MCF 10A (cell line): ENCODE data around the gene CNNM2. TPM values are rescaled to one million over a fixed set of nuclear protein-coding genes. Genes with fewer than 3 reads are reported as not detected.
A peak's percentile ranks its signal among the peaks of the same experiment; 100 is the strongest.

ENCODE experiments used
- BruUV-seq: library from RNA; stranded (reverse); fragments of 400-500 nt; replicated peaks from 2 replicates; lab custom pipeline; 2021; lab: Mats Ljungman, UMichigan
- CTCF ChIA-PET: fragments of 300-600 bp; sonication (Branson Sonifier 250); formaldehyde crosslinking; extraction: SDS; loops from one replicate; lab custom pipeline; 2021; ENCODE audit warnings: antibody characterized with exemption, inconsistent platforms; lab: Yijun Ruan, JAX
- POLR2A ChIA-PET: fragments of 300-600, 350-650 bp; sonication (Branson Sonifier 250); formaldehyde crosslinking; extraction: SDS; loops from one replicate; lab custom pipeline; 2020; ENCODE audit warnings: antibody characterized with exemption, inconsistent platforms; lab: Yijun Ruan, JAX
- DNase-seq: peaks from one replicate; pipeline ENCODE4 v3.0.0-alpha.2; 2018; ENCODE audit not compliant: unreplicated experiment
- H3K27ac Mint-ChIP-seq: one replicate; pipeline ENCODE4 v1.8.0; 2022; ENCODE audit warnings: mild to moderate bottlenecking, low read depth, mixed read lengths; ENCODE audit not compliant: unreplicated experiment
- H3K27me3 Mint-ChIP-seq: one replicate; pipeline ENCODE4 v1.8.0; 2022; ENCODE audit warnings: mixed read lengths; ENCODE audit not compliant: insufficient read depth, unreplicated experiment
- H3K36me3 Mint-ChIP-seq: one replicate; pipeline ENCODE4 v1.8.0; 2022; ENCODE audit warnings: mild to moderate bottlenecking, moderate library complexity, mixed read lengths; ENCODE audit not compliant: insufficient read depth, unreplicated experiment
- H3K4me1 Mint-ChIP-seq: one replicate; pipeline ENCODE4 v1.8.0; 2022; ENCODE audit warnings: mixed read lengths; ENCODE audit not compliant: insufficient read depth, unreplicated experiment
- H3K4me3 Mint-ChIP-seq: one replicate; pipeline ENCODE4 v1.8.0; 2022; ENCODE audit warnings: mild to moderate bottlenecking, moderate library complexity, mixed read lengths; ENCODE audit not compliant: unreplicated experiment
- H3K9me3 Mint-ChIP-seq: one replicate; pipeline ENCODE4 v1.8.0; 2022; ENCODE audit warnings: mixed read lengths; ENCODE audit not compliant: unreplicated experiment
- intact Hi-C: fragments of 100-400 bp; cut with micrococcal nuclease; formaldehyde crosslinking; loops from 2 replicates; pipeline ENCODE4 v1.14.1; 2022
- total RNA-seq: library from RNA; stranded (reverse); gene quantifications from 2 replicates; pipeline ENCODE4 v1.2.3, GENCODE V29; 2022
- TF ChIP-seq, protein P1 (sequence below): fragments of 200-600 bp; IDR thresholded peaks from one replicate; pipeline ENCODE4 v1.8.0; 2022; ENCODE audit warnings: antibody characterized with exemption, mild to moderate bottlenecking; ENCODE audit not compliant: unreplicated experiment

The CNNM2 gene
- total RNA-seq, 1 experiment from 2014 or later = 5.6 TPM

DNA sequence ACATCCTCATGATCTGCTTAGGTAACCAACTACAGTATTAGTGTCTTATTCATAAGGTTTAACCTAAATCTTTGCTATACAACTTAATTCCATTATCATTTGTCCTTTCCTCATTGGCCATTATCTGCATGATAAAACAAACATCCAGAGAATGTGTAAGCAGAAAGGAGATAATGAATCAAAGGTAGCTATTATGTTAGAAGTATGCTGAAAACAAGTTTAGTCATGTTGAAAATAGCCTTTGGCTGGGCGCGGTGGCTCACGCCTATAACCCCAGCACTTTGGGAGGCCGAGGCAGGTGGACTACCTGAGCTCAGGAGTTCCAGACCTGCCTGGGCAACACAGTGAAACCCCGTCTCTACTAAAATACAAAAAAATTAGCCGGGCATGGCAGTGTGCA is 196.8 kb downstream of the CNNM2 start:
- intact Hi-C loops = no loop called here
- peak; percentile 44 for DNase-seq
- no peaks in the 10 kb centered on the region for H3K9me3 Mint-ChIP-seq
- CTCF ChIA-PET = interaction anchor here (0.5 kb wide), 1 partner anchor 44 kb away, joined by 3 read pairs; no protein-coding TSS in a partner anchor
- peaks cover 13% of the 10 kb centered on the region for H3K36me3 Mint-ChIP-seq
- POLR2A ChIA-PET = interaction anchor here (0.6 to 2.0 kb wide), 4 partner anchors 10 to 117 kb away, joined by 3 to 11 read pairs (median 4); partner anchors contain the start of gene NT5C2
- no peak overlapping the region for H3K27ac Mint-ChIP-seq
- TF ChIP-seq, protein P1, sequence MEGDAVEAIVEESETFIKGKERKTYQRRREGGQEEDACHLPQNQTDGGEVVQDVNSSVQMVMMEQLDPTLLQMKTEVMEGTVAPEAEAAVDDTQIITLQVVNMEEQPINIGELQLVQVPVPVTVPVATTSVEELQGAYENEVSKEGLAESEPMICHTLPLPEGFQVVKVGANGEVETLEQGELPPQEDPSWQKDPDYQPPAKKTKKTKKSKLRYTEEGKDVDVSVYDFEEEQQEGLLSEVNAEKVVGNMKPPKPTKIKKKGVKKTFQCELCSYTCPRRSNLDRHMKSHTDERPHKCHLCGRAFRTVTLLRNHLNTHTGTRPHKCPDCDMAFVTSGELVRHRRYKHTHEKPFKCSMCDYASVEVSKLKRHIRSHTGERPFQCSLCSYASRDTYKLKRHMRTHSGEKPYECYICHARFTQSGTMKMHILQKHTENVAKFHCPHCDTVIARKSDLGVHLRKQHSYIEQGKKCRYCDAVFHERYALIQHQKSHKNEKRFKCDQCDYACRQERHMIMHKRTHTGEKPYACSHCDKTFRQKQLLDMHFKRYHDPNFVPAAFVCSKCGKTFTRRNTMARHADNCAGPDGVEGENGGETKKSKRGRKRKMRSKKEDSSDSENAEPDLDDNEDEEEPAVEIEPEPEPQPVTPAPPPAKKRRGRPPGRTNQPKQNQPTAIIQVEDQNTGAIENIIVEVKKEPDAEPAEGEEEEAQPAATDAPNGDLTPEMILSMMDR = no peak
- H3K4me3 Mint-ChIP-seq = no peak overlapping the region
- BruUV-seq = no TSS peak
- no peaks in the 10 kb centered on the region for H3K27me3 Mint-ChIP-seq
- H3K4me1 Mint-ChIP-seq = peaks cover 13% of the 10 kb centered on the region

DNA sequence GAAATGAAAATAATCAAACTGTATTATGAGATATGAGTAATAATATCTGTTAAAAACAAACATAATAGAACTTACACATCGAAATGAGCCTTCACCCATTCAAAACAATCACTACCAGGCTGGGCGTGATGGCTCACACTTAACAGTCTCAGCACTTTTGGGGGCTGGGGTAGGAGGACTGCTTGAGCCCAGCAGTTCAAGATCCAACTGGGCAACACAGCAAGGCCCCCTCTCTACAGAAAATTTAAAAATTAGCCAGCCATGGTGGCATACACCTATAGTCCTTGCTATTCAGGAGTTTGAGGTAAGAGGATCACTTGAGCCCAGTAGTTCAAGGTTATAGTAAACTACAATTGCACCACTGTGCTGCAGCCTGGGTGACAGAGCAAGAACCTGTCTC is 199.2 kb downstream of the CNNM2 start:
- Mint-ChIP-seq H3K36me3 (peaks cover 13% of the 10 kb centered on the region), H3K27me3 (no peaks in the 10 kb centered on the region), H3K4me3 (no peak overlapping the region), H3K27ac (no peak overlapping the region), H3K9me3 (no peaks in the 10 kb centered on the region), H3K4me1 (no peaks in the 10 kb centered on the region)
- DNase-seq = no peak
- intact Hi-C loops = no loop called here
- no TSS peak for BruUV-seq
- ChIA-PET POLR2A (interaction anchor here (0.8 to 1.5 kb wide), 2 partner anchors 36 to 75 kb away, joined by 3 to 4 read pairs; no protein-coding TSS in a partner anchor), CTCF (interaction anchor here (0.7 to 1.0 kb wide), 2 partner anchors 128 to 327 kb away, joined by 3 read pairs; no protein-coding TSS in a partner anchor)
- TF ChIP-seq, protein P1 = no peak

DNA sequence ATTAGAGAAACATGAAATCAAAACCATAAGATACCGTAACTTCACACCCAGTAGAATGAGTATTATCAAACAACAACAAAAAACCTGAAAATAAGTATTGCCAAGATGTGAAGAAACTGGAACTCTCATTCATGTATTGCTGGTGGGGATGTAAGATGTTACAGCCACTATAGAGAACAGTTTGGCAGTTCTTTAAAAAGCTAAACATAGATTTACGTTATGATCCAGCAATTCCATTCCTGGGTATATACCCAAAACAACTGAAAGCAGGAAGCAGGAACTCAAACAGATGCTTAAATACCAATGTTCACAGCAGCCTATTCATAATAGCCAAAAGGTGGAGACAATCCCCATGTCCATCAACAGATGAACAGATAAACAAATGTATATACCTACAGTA is 202.5 kb downstream of the CNNM2 start:
- intact Hi-C loops = loop anchor here (5.0 kb wide), 1 partner anchor 122 kb away; no protein-coding TSS in a partner anchor
- Mint-ChIP-seq H3K4me3 (no peak overlapping the region), H3K27me3 (no peaks in the 10 kb centered on the region), H3K27ac (peak overlapping the region; percentile 42), H3K9me3 (no peaks in the 10 kb centered on the region), H3K4me1 (no peaks in the 10 kb centered on the region), H3K36me3 (peaks cover 24% of the 10 kb centered on the region)
- ChIA-PET POLR2A (interaction anchor here (3.1 kb wide), 1 partner anchor 34 kb away, joined by 10 read pairs; no protein-coding TSS in a partner anchor), CTCF (interaction anchor here (0.6 to 0.7 kb wide), 2 partner anchors 111 to 223 kb away, joined by 3 read pairs; no protein-coding TSS in a partner anchor)
- TF ChIP-seq, protein P1 = no peak
- no peak for DNase-seq
- BruUV-seq = no TSS peak

DNA sequence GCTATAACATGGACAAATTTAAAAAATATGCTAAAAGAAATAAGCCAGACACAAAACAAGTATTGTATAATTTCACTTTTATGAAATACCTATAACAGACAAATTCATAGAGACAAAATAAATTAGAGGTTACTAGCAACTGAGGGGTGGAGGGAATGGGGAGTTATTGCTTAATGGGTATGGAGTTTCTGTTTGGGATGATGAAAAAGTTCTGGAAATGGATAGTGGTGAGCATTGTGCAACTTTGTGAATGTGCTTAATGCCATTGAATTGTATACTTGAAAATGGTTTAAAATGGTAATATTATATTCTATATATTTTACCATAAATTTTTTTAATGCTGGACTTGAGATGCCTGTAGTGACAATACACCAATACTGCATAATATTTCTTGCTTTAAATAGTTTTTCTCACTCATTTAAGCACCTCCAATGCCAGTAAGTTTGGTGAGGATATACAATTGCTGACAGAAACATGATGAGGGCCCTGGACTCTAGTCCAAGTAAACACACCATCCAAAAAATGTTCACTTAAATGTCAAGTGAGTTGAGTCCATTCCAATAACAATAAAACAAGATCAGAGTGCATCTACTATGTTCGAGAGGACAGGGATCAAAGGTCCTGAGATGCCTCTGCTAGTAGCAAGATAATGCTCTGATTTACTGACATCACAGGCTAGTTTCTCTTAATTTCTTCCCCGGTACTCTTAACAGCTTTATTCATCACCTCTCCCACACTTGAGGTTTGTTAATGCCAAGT is 203.1 kb downstream of the CNNM2 start:
- no peaks in the 10 kb centered on the region for H3K27me3 Mint-ChIP-seq
- no peak overlapping the region for H3K27ac Mint-ChIP-seq
- no peaks in the 10 kb centered on the region for H3K4me1 Mint-ChIP-seq
- CTCF ChIA-PET = no interaction called here
- TF ChIP-seq, protein P1 = no peak
- DNase-seq = peak; percentile 44
- intact Hi-C loops = loop anchor here (5.0 kb wide), 1 partner anchor 121 kb away; no protein-coding TSS in a partner anchor
- POLR2A ChIA-PET = no interaction called here
- BruUV-seq = no TSS peak
- no peaks in the 10 kb centered on the region for H3K9me3 Mint-ChIP-seq
- no peak overlapping the region for H3K4me3 Mint-ChIP-seq
- peaks cover 30% of the 10 kb centered on the region for H3K36me3 Mint-ChIP-seq
